ENCODE measurements around the gene FCAMR. TPM values are rescaled to one million over a fixed set of nuclear protein-coding genes. Genes with fewer than 3 reads are reported as not detected.

FCAMR gene
- polyA plus RNA-seq, 1 donor (not counting 4 experiments of a cell fraction or from before 2014, with no cell fraction given) = not detected

GRCh38 chr1:206961668-206962067 lies 8.6 kb downstream of the FCAMR start:
- H3K36me3 ChIP-seq (ENCODE audit: control insufficient read depth in 2 of 2, extremely low read depth in 1 of 2, insufficient read depth in 2 of 2, low read length in 2 of 2) = no peaks in the 10 kb centered on the region
- TF ChIP-seq CTCF (optimal IDR thresholded peaks at IDR 0.05 in 1 of 3, IDR thresholded peaks at IDR 0.05 in 1 of 3, conservative IDR thresholded peaks at IDR 0.05 in 1 of 3; ENCODE audit: extremely low read depth in 1 of 3, insufficient read depth in 2 of 3, low read length in 3 of 3) (no peak), EZH2 (IDR thresholded peaks at IDR 0.05; ENCODE audit: low read length) (no peak)
- H3K4me2 ChIP-seq (ENCODE audit: control insufficient read depth, extremely low read depth, insufficient read depth, low read depth, low read length) = peak overlapping the region; percentile 33
- H3K79me2 ChIP-seq (ENCODE audit: control insufficient read depth, insufficient read depth, low read length) = no peaks in the 10 kb centered on the region
- no peaks in the 10 kb centered on the region for H3K9me3 ChIP-seq (ENCODE audit: control insufficient read depth, low read depth, low read length)
- H3K4me3 ChIP-seq (ENCODE audit: control insufficient read depth in 2 of 3, extremely low read depth in 1 of 3, insufficient read depth in 2 of 3, low read depth in 1 of 3, low read length in 3 of 3) = no peak overlapping the region
- FAIRE-seq = no peak
- H3K9ac ChIP-seq (ENCODE audit: control insufficient read depth, extremely low read depth, insufficient read depth, low read length) = no peak overlapping the region
- no peak overlapping the region for H2AFZ ChIP-seq (ENCODE audit: control insufficient read depth, low read length)
- H3K4me1 ChIP-seq (ENCODE audit: control insufficient read depth, extremely low read depth, insufficient read depth, low read length) = peaks cover 9% of the 10 kb centered on the region
- no peak overlapping the region for H3K27ac ChIP-seq (ENCODE audit: control insufficient read depth, insufficient read depth, low read length)
- H4K20me1 ChIP-seq (ENCODE audit: control insufficient read depth, extremely low read depth, insufficient read depth, low read length) = no peaks in the 10 kb centered on the region
- H3K9me1 ChIP-seq (ENCODE audit: control insufficient read depth, extremely low read depth, insufficient read depth, low read length) = no peaks in the 10 kb centered on the region
- DNase-seq (ENCODE audit: low read depth, low spot score) = peak; percentile 26
- dilution Hi-C loops (cut with MboI; ENCODE audit: extremely low pct_ligation_motif_present, low sequenced_read_pairs) = no loop called here
- H3K27me3 ChIP-seq (ENCODE audit: control insufficient read depth, extremely low read depth, insufficient read depth, low read length) = peaks cover 2% of the 10 kb centered on the region

GRCh38 chr1:206960676-206961386 lies 9.4 kb downstream of the FCAMR start:
- no peak for FAIRE-seq
- no peak overlapping the region for H2AFZ ChIP-seq (ENCODE audit: control insufficient read depth, low read length)
- DNase-seq (ENCODE audit: low read depth, low spot score) = no peak

More at GRCh38 chr1:206960676-206961386, 9.4 kb downstream of the FCAMR start:
- no peaks in the 10 kb centered on the region for H4K20me1 ChIP-seq (ENCODE audit: control insufficient read depth, extremely low read depth, insufficient read depth, low read length)
- H3K4me3 ChIP-seq (ENCODE audit: control insufficient read depth in 2 of 3, extremely low read depth in 1 of 3, insufficient read depth in 2 of 3, low read depth in 1 of 3, low read length in 3 of 3) = no peak overlapping the region
- H3K27ac ChIP-seq (ENCODE audit: control insufficient read depth, insufficient read depth, low read length) = no peak overlapping the region
- H3K9me1 ChIP-seq (ENCODE audit: control insufficient read depth, extremely low read depth, insufficient read depth, low read length) = no peaks in the 10 kb centered on the region
- dilution Hi-C loops (cut with MboI; ENCODE audit: extremely low pct_ligation_motif_present, low sequenced_read_pairs) = no loop called here
- no peak overlapping the region for H3K4me2 ChIP-seq (ENCODE audit: control insufficient read depth, extremely low read depth, insufficient read depth, low read depth, low read length)
- H3K79me2 ChIP-seq (ENCODE audit: control insufficient read depth, insufficient read depth, low read length) = no peaks in the 10 kb centered on the region
- no peaks in the 10 kb centered on the region for H3K36me3 ChIP-seq (ENCODE audit: control insufficient read depth in 2 of 2, extremely low read depth in 1 of 2, insufficient read depth in 2 of 2, low read length in 2 of 2)
- TF ChIP-seq CTCF (optimal IDR thresholded peaks at IDR 0.05 in 1 of 3, IDR thresholded peaks at IDR 0.05 in 1 of 3, conservative IDR thresholded peaks at IDR 0.05 in 1 of 3; ENCODE audit: extremely low read depth in 1 of 3, insufficient read depth in 2 of 3, low read length in 3 of 3) = no peak
- no peak for TF ChIP-seq EZH2 (IDR thresholded peaks at IDR 0.05; ENCODE audit: low read length)
- no peaks in the 10 kb centered on the region for H3K9me3 ChIP-seq (ENCODE audit: control insufficient read depth, low read depth, low read length)
- peaks cover 2% of the 10 kb centered on the region for H3K27me3 ChIP-seq (ENCODE audit: control insufficient read depth, extremely low read depth, insufficient read depth, low read length)
- H3K4me1 ChIP-seq (ENCODE audit: control insufficient read depth, extremely low read depth, insufficient read depth, low read length) = peaks cover 9% of the 10 kb centered on the region
- H3K9ac ChIP-seq (ENCODE audit: control insufficient read depth, extremely low read depth, insufficient read depth, low read length) = no peak overlapping the region

Data from keratinocyte (primary cell).